ENCODE results near the gene SCN8A.
A peak's percentile ranks its signal among the peaks of the same experiment; 100 is the strongest.
"Not testable (repeated sequence)": the region's sequence is repeated elsewhere in the genome, so short reads cannot be mapped to it uniquely, and the experiment has no call there.

The SCN8A gene

DNA sequence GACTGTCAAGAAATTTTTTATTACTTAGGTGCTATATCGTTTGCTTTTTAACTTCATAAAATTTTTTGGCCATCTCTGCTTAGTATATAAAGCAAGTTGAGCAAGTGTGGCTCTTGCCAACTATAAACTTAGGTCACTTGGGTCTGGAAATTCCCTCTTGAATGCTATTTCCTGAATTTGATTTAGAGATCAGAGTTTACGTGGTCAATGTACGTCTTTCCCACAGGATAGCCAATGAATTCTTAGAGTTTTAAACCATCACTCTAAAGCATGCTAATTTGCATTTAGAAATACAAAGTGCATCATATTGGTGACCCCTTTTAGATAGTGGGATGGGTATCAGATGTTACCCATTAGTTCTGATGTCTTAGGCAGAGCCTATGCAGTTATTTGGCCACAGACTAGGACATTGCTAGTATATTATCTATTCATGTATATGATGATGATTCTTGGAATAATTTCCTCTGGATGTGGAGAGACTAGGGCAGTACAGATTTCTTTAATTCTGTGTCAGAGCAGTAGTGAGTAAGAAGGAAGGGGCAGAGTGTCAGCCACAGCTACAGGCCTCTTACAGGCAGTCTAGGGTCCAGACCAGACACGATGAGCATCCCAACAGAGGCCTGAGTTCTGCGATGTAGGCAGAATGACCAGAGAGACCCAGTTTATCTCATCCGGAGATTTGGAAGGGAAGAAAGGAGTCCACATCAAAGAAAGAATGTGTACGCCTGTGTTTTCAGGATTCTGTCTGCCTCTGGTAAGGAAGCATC is 30.3 kb downstream of the SCN8A start:
- DNase-seq (ENCODE audit: low read depth) = peak; percentile 23
- H3K4me3 ChIP-seq (ENCODE audit: low read depth, low read length) = no peak overlapping the region

DNA sequence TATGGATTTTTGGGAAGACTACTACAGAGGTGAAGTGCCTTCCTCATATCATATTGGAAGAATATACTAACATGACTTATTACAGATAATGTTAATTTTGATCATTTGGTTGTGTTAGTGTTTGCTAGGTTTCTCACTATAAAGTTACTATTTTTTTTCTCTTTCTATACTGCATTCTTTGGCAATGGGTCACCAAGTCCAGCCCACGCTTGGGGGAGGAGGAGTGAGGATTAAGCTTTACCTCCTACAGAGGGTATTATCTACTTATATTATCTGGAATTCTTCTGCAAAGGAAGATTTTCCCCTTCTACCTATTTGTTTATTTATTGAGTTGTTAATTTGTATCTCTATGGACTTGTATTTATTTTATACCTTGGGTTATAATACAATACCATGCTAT is 31.5 kb downstream of the SCN8A start:
- no peak overlapping the region for H3K4me3 ChIP-seq (ENCODE audit: low read depth, low read length)
- no peak for DNase-seq (ENCODE audit: low read depth)

DNA sequence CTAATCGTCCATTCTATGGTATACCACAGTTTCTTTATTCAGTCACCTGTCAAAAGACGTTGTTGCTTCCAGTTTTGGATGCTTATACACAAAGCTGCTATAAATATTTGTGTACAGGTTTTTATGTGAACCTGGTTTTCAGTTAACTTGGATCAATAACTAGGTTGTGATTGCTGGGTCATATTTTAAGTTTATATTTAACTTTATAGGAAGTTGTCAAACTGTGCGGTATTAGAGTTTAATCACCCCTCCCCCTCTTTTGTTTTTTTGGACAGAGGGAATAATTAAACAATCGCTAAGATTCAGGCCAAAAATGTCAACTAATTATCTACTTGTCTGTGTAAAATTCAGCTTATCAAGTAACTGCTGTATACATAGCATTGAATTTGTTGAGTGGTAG is 34.3 kb downstream of the SCN8A start:
- no peak for DNase-seq (ENCODE audit: low read depth)

DNA sequence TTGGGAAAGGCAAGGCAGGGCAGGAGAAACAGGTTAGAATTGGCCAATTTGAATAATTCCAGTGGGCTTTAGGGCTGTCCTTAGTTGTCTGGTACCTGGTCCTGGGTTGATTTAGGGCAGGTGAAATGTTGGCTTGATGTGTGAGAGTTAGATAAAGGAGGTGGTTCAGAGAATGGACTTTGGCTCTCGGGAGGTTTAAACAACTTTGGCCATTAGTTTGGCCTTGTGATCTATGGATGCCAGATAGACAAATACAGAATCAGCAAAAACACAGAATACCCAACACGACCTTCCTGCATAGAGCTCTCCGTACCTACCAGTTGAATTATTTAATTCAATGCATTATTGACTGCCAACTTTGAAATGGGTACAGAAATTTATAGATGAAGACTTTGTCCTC is 35.1 kb downstream of the SCN8A start:
- H3K4me3 ChIP-seq (ENCODE audit: low read depth, low read length) = no peak overlapping the region
- no peak for DNase-seq (ENCODE audit: low read depth)

More for the DNA sequence above, 34.3 kb downstream of the SCN8A start:
- no peak overlapping the region for H3K4me3 ChIP-seq (ENCODE audit: low read depth, low read length)

DNA sequence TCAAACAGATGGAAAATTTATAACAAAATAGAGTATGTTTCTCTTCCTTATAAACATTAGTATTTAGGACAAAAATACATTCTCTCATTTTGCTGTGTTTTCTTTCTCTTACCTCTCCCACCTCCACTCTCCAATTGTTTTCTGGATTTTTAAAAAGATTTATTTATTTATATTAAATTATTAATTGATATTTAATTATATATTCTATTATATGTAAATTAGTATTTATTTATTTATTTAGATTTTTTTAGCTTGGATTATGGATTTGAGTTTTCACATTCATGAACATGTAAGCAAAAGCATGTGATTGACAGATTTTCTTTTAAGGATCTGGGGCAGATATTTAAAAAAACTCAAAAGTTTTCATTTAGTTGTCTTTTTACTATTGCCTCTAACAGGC is 35.6 kb downstream of the SCN8A start:
- no peak overlapping the region for H3K4me3 ChIP-seq (ENCODE audit: low read depth, low read length)
- no peak for DNase-seq (ENCODE audit: low read depth)

DNA sequence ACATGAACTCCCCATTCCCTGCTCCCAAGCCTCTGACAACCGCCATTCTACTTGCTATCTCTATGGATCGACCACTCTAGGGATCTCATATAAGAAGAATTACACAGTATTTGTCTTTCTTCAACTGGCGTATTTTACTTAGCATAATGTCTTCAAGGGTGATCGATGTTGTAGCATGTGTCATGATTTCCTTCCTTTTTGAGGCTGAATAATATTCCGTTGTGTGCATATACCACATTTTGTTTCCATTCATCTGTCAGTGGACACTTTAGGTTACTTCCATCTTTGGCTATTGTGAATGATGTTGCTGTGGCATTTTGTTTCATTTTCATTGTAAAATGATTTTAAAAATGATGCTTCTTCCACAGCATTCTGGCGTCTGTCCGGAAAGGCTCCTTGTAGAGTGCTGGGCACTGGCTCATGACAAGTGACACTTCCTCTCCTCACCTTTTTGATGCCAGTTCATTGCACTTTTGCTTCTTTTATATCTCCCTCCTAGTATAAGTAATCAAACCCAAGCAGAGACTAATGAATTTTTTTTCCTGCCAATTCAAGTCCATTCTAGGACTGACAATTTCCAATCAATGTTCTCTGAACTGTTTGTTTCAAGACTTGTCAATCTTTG is 39.3 kb downstream of the SCN8A start:
- DNase-seq (ENCODE audit: low read depth) = no peak
- no peak overlapping the region for H3K4me3 ChIP-seq (ENCODE audit: low read depth, low read length)

DNA sequence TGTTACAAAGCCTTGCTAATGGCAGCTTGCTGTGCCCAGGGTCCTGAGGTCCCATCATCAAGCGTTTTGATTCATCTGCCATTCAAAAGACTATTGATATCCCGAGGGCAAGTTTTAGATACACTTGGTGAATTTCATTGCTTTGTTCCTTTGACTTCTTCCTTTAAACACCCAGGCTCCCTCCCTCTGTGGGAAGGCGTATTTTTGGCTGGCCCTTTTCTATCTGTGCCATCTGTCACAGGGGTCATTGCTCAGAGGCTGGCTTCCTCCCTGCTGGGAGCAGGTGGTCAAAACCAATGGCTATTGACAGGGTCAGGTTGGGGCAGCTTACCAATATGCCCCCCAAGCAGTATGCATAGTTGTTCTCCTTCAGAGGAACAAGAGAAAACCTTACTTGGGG is 40.0 kb downstream of the SCN8A start:
- no peak for DNase-seq (ENCODE audit: low read depth)
- no peak overlapping the region for H3K4me3 ChIP-seq (ENCODE audit: low read depth, low read length)

DNA sequence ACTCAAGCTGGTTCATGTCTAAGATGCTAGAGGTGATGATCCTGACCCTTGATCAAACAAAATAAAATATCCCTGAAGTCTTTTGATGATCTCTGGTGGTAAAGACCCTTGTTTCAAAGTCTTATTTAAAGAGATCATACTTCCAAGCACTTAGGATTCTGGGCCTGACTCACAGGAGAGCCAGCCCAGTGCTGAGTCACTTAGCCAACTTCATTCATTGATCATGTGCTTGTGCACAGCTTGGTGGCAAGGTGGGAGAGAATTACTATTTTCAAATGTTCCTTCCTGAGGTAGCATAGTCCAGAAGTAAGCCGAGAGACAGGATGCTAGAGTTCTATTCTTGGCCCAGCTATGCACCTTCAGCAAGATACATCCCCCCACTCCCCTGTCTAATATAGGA is 40.6 kb downstream of the SCN8A start:
- peak; percentile 21 for DNase-seq (ENCODE audit: low read depth)
- no peak overlapping the region for H3K4me3 ChIP-seq (ENCODE audit: low read depth, low read length)

DNA sequence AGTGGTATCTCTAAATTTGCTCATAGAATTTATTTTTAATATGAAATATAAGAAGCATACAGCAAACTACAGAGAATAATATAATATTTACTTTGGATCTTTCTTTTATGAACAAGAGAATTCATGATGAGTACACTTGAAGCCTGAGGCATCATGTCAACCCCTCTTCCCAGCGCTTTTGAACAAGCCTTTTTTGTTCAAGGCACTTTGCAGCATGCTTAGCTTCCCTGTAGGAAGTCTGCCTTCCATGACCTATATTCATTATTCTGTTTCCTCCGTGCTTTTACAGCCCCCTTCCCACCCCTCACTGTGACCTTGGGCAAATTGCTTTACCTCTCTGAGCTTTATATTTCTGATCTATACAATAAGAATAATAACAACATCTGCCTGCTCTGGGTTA is 41.6 kb downstream of the SCN8A start:
- no peak overlapping the region for H3K4me3 ChIP-seq (ENCODE audit: low read depth, low read length)
- no peak for DNase-seq (ENCODE audit: low read depth)

DNA sequence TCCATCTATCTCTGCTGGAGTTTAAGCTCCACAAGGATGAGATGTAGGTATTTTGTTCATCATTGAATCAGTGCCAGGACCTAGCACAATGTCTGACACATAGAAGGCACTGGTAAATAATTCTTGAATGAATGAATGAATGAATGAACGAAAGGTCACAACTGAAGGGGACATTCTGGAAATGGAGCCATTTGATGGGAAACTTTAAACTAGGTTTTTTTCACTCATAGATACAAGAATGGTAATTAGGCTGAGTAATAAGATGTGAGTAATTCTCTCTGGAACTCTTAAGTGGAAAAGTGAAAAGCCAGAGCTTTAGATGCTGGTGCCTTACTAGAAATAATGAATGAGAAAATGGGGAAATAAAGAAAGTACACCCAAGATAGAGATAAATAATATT is 44.3 kb downstream of the SCN8A start:
- no peak for DNase-seq (ENCODE audit: low read depth)
- no peak overlapping the region for H3K4me3 ChIP-seq (ENCODE audit: low read depth, low read length)

DNA sequence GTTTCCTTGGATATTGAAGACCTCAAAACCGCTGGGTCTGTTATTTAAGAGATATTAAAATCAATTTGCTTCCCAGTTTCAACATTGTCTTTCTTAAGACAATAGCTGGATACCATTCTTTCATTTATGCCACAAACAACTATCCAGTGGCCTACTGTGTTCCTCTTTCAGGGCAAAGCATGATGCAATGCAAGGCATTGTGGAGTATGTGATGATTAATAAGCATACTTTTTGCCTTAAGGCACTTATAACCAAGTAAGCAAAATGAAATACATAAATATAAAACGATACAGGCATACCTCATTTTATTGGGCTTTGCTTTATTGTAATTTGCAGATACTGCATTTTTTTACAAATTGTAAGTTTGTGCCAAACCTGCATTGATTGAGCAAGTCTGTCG is 45.5 kb downstream of the SCN8A start:
- H3K4me3 ChIP-seq (ENCODE audit: low read depth, low read length) = no peak overlapping the region
- DNase-seq (ENCODE audit: low read depth) = no peak

DNA sequence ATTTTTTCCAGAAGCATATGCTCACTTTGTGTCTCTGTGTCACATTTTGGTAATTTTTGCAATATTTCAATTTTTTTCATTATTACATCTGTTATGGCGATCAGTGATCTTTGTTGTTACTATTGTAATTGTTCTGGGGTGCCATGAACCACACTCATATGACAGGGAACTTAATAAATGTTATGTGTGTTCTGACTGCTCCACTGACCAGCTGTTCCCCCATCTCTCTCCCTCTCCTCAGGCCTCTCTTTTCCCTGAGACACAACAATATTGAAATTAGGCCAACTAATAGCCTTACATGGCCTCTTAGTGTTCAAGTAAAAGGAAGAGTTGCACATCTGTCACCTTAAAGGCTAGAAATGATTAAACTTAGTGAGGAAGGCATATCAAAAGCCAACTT is 46.0 kb downstream of the SCN8A start:
- no peak for DNase-seq (ENCODE audit: low read depth)

DNA sequence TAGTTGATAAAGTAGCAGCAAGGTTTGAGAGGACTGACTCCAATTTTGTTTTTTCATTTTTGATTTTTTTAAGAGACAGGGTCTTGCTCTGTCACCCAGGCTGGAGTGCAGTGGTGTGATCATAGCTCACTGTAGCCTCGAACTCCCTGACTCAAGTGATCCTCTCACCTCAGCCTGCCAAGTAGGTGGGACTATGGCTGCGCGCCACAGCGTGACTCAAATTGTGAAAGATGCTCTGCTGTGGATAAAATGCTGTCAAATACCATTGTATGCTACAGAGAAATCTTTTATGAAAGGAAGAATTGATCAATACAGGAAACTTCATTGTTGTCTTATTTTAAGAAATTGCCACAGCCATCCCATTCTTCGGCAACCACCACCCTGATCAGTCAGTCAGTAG is 48.3 kb downstream of the SCN8A start:
- peak; percentile 43 for DNase-seq (ENCODE audit: low read depth)
- H3K4me3 ChIP-seq (ENCODE audit: low read depth, low read length) = no peak overlapping the region

More for the DNA sequence above, 46.0 kb downstream of the SCN8A start:
- no peak overlapping the region for H3K4me3 ChIP-seq (ENCODE audit: low read depth, low read length)

DNA sequence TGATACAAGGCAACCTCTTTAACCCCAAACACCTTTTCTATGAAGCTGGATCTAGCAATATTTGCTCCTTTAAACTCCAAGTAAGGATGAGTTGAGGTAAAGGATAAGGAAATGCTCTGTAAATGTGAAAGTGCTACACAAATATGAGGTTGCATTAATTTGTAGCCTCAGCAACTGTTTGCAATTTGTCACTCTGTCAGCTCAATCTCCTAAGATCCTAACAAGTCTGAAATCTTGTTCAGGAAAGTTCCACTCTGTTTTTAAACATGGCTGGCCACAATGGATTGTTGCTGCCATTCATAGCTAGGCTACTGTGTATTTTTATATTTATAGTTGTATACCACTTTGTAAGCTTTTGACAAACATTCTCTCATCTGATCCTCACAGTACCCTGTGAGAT is 51.3 kb downstream of the SCN8A start:
- no peak for DNase-seq (ENCODE audit: low read depth)
- no peak overlapping the region for H3K4me3 ChIP-seq (ENCODE audit: low read depth, low read length)

DNA sequence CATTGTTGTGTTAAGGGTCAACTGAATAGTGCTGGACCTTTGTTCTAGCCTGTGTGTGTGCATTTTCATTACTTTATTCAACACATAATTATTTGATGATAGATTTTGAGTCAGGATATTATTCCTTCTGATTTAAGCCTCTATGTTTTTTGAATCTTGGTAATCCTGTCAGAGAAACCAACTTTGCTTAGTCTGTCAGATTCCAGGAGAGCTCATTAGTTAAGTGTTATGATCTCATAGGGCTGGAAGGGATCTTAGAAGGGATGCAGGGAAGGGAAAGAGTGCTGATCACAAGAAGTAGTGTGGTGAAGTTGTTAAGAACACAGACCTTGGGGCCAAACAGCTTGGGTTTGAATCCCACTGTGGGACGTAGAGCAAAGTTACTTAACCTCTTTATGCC is 52.9 kb downstream of the SCN8A start:
- no peak for DNase-seq (ENCODE audit: low read depth)
- no peak overlapping the region for H3K4me3 ChIP-seq (ENCODE audit: low read depth, low read length)

DNA sequence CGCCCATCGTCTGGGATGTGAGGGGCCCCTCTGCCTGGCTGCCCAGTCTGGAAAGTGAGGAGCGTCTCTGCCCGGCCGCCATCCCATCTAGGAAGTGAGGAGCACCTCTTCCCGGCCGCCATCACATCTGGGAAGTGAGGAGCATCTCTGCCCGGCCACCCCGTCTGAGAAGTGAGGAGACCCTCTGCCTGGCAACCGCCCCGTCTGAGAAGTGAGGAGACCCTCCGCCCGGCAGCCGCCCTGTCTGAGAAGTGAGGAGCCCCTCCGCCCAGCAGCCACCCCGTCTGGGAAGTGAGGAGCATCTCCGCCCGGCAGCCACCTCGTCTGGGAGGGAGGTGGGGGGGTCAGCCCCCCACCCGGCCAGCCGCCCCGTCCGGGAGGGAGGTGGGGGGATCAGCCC is 53.7 kb downstream of the SCN8A start:
- DNase-seq (ENCODE audit: low read depth); H3K4me3 ChIP-seq (ENCODE audit: low read depth, low read length): not testable (repeated sequence)

DNA sequence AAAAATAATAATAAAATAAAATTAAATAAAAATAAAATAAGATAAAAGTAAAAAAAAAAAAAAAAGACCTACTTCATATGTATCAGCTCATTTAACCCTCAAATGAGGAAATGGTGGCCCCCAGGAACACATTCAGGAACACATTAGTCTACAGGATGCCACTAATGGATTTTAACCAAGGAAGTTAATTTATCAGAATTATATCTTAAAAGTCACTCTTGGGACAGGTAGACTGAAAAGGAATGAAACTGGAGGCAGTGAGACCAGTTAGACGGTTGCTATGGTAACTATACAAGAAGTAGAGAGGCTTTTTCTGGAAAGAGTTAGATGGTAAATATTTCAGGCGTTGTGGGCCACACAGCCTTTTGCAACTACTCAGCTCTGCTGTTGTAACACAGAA is 54.9 kb downstream of the SCN8A start:
- no peak for DNase-seq (ENCODE audit: low read depth)
- H3K4me3 ChIP-seq (ENCODE audit: low read depth, low read length) = no peak overlapping the region

DNA sequence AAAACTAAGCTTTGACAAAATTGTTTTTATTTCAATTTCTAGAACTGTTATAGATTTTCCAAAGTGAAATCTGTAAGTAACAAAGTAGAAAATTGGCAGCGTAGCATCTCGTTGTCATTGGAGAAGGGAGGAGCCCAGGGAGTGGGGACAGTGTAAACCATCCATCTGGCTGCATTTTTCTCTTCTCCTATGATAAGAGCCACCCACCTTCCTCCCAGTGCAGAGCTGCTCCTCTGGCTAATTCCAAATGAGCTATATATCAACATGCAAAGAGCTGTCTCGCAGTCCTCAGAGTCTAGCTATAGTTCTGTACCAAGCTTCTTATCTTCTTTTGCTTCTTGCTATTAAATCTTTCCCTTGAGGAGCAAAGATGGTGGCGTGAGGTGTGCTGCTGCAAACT is 56.6 kb downstream of the SCN8A start:
- H3K4me3 ChIP-seq (ENCODE audit: low read depth, low read length) = no peak overlapping the region
- DNase-seq (ENCODE audit: low read depth) = no peak

DNA sequence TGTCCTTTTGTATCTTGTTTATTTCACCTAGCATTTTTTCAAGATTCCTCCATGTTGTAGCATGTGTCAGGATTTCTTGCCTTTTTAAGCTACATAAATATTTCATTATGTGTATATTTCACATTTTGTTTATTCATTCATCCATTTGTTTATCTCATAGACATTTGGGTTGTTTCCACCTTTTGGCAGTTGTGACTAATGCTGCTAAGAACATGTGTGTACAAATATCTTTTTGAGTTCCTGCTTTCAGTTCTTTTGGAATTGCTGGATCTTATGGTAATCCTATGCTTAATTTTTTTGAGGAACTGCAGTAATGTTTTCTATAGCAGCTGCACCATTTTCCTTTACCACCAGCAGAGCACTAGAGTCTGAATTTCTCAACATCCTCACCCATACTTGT is 62.4 kb downstream of the SCN8A start:
- DNase-seq (ENCODE audit: low read depth) = no peak
- H3K4me3 ChIP-seq (ENCODE audit: low read depth, low read length) = no peak overlapping the region

DNA sequence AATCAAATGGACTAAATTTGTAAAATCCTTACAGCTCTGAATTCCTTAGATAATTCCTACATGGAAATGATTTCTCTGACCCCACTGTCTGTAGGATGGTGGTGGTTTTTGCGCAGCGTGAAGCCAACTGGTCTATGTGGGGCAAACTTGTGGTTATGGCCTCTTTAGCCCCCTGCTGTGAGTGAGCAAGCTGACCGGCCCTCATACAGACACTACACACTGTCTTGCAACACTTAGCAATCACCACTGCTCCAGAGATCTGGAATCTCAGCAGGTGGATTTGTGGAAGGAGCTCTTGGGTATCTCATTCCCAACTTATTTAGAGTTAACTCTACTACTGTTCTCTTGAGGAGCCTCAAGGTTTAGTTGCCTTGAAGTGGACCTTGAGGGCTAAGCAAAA is 70.2 kb downstream of the SCN8A start:
- DNase-seq (ENCODE audit: low read depth) = no peak
- no peak overlapping the region for H3K4me3 ChIP-seq (ENCODE audit: low read depth, low read length)

DNA sequence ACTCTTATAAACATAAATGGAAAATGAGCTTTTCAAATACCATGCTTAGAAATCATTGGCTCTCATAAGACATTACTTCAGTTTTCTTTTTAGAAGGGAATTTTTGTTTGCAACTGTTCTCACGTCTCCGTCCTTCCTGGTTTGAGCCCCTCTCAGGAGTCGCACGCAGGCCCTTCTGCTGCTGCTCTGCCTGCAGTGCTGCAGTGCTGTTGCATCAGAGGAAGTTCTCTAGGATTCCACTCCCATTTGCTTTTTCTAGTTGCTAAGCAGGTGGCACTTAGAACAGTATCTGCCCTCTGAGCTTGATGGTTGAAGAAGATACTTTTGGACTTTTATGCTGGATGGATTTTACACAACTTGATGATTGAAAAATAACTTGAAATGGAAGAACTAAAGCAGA is 70.8 kb downstream of the SCN8A start:
- no peak for DNase-seq (ENCODE audit: low read depth)
- no peak overlapping the region for H3K4me3 ChIP-seq (ENCODE audit: low read depth, low read length)

All from skeletal muscle cell (primary cell).